Ramos (cell line): ENCODE results near the gene RBM34.

ENCODE experiments used
- in situ Hi-C: fragments of 300-500 bp; cut with MboI; formaldehyde crosslinking; loops from one replicate; pipeline ENCODE4 v1.14.3; 2022; ENCODE audit warnings: low sequenced_read_pairs; ENCODE audit not compliant: unreplicated experiment

Gene RBM34

GRCh38 chr1:235156740-235157139, 4.3 kb downstream of the RBM34 start:
- in situ Hi-C loops, result no loop called here

GRCh38 chr1:235156265-235156664, 4.8 kb downstream of the RBM34 start:
- in situ Hi-C loops, result no loop called here

GRCh38 chr1:235152235-235152634, 8.8 kb downstream of the RBM34 start:
- in situ Hi-C loops, result no loop called here

- in situ Hi-C loops, result no loop called here
These were observed 10.0 kb downstream of the RBM34 start for GRCh38 chr1:235151033-235151432.

- in situ Hi-C loops, result no loop called here
These were observed 11.2 kb downstream of the RBM34 start for GRCh38 chr1:235149824-235150223.

GRCh38 chr1:235147269-235147668, 13.8 kb downstream of the RBM34 start:
- in situ Hi-C loops, result no loop called here

- in situ Hi-C loops, result no loop called here
These were observed 15.4 kb downstream of the RBM34 start for GRCh38 chr1:235145639-235146038.

GRCh38 chr1:235142991-235143390, 18.1 kb downstream of the RBM34 start:
- in situ Hi-C loops, result no loop called here

GRCh38 chr1:235139315-235139714, 21.7 kb downstream of the RBM34 start:
- in situ Hi-C loops, result no loop called here

GRCh38 chr1:235138821-235139220, 22.2 kb downstream of the RBM34 start:
- in situ Hi-C loops, result no loop called here

- in situ Hi-C loops, result no loop called here
These were observed 24.9 kb downstream of the RBM34 start for GRCh38 chr1:235136111-235136510.

GRCh38 chr1:235134171-235134570, 26.9 kb downstream of the RBM34 start:
- in situ Hi-C loops, result no loop called here

GRCh38 chr1:235133086-235133485, 28.0 kb downstream of the RBM34 start:
- in situ Hi-C loops, result no loop called here

- in situ Hi-C loops, result no loop called here
These were observed 29.1 kb downstream of the RBM34 start for GRCh38 chr1:235131961-235132360.

- in situ Hi-C loops, result no loop called here
These were observed 30.2 kb downstream of the RBM34 start for GRCh38 chr1:235130766-235131270.

GRCh38 chr1:235129774-235130570, 31.1 kb downstream of the RBM34 start:
- in situ Hi-C loops, result no loop called here

- in situ Hi-C loops, result no loop called here
These were observed 32.4 kb downstream of the RBM34 start, which contains the start of gene TOMM20 for GRCh38 chr1:235128456-235129328. TSS of gene TOMM20 (minus strand) at chr1:235128837. CDS start at chr1:235128715, 122 bp downstream.

GRCh38 chr1:235127732-235128455, 33.2 kb downstream of the RBM34 start:
- in situ Hi-C loops, result no loop called here

GRCh38 chr1:235127203-235127602, 33.8 kb downstream of the RBM34 start:
- in situ Hi-C loops, result no loop called here

- in situ Hi-C loops, result no loop called here
These were observed 36.4 kb downstream of the RBM34 start for GRCh38 chr1:235124665-235125064.
